HG03108 (cell line): Measurements from ENCODE around the gene ATF6B.

Experiments used
- ATAC-seq: cut with Tn5 transposase; IDR thresholded peaks from one replicate; pipeline ENCODE4 v1.9.1; 2021; ENCODE audit warnings: moderate library complexity; ENCODE audit not compliant: unreplicated experiment

Gene ATF6B

GRCh38 chr6:32127717-32128592, at the start of gene ATF6B:
ATF6B (minus strand) TSS chr6:32128246; CDS start chr6:32128207, 39 bp downstream.
- ATAC-seq = peak; percentile 84

GRCh38 chr6:32177183-32177787, 49.2 kb upstream of the ATF6B start:
- no peak for ATAC-seq

DNA sequence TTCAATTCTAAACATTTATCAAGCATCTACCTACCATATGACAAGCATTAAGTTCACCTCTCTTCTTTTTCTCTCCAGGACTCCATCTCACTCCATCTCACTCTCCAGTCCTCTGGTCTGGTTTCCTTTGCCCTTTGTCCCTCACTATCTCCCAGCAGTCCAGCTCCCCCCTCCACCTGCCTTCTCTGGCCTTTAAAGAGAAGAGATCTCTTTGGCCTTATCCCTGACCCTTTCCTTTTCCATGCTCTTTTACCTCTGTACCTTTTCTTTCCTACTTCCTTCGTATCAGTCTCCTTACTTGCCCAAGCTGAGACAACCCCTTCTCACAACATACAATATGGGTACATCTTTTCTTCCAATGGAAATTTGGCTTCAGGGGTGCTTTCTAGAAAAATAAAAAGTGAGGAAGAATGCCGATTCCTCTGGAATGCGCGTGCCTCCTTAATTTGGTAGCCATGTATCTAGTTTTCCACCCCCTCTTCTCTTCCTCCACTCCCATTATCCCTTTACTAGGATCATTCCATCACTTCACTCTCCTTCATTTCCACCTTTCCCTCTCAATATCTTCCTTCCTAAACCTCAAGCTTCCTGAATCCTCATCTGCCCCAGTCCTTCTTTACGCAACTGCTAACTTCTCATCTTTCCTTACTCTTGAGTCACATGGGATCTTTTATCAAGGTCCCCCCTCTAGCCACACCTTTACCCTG, 48.6 kb upstream of the ATF6B start:
- no peak for ATAC-seq

GRCh38 chr6:32175711-32176475, 47.8 kb upstream of the ATF6B start, which contains the start of gene AGPAT1:
AGPAT1 (minus strand) TSS chr6:32176084; CDS start chr6:32171496, 4,588 bp downstream.
- ATAC-seq = peak; percentile 40

DNA sequence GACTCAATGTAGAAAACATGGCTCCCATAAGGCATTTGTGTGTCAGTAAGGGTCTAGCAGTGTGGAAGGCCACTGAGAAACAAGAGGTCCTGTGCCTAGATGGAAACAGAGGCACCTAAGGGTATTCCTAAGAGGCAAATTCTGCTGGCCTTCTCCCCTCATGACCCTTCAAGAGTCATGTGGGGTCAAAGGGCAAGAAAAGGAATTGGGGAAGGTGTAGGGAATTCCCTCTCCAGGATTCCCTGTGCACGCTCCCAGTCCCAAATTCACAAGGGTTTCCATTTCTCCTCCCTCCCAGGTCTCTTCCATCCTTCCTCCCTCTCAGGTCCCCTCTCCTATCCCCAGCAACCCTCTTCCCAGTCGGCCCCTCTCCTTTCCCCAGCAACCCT, 47.3 kb upstream of the ATF6B start:
- no peak for ATAC-seq

DNA sequence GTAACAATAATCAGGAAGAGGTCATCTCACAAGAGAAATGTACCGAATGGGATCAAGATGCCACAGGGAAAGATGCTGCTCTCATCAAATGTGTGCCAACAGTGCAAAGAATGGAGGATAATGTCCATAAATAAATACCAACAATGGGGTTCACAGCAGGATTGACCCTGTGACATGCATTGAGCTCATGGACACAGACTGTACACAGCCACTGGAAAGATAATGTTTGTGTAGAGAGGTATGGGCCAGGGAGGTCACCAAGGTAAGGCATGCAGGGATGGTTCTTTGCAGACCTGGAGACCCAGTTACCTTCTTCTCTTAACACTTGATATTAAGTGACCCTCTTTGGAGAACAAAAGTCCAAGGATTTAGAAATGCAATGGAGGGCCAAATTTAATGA, 46.4 kb upstream of the ATF6B start:
- ATAC-seq = no peak

GRCh38 chr6:32173051-32173727, 45.1 kb upstream of the ATF6B start:
- ATAC-seq = no peak

- no peak for ATAC-seq
These were observed 43.2 kb upstream of the ATF6B start for GRCh38 chr6:32171234-32171633.

DNA sequence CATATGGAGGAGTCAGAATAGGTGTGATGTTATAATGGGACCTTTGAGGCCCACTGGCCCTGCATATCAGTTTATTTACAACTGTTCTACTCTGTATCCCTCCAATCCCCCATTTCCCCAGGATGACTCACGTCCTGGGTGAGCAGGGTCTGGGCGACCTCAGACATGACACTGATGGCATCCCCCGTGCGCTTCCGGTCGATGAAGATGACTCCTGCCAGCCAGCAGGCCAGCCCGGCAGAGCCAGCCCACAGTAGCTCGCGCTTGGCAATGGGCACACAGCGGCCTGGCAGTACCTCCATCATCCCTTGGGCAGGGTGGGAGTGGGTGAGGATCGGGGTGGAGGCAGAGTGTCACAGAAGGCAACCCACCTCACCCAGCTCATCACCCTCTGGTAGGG, 42.2 kb upstream of the ATF6B start:
- ATAC-seq = no peak

- no peak for ATAC-seq
These were observed 41.0 kb upstream of the ATF6B start for GRCh38 chr6:32168807-32169591.

DNA sequence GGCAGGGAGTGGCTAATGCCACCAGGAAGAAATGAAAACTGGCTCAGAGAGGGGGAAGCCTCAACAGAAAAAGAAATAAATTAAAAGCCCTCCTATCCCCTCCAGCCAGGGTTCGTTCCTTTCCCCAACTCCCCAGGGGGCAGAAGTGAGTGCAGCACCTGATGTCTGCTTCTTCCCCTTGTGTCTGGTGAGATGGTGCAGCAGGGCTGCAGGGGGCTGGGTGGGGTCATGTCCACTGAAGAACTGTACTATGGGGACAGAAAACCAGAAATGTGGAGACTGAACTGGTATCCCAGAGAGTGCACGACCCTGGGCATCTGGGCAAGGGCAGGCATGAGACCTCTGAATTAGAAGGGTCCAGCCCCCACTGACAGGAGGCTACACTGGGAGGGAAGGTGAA, 40.3 kb upstream of the ATF6B start:
- ATAC-seq = no peak

DNA sequence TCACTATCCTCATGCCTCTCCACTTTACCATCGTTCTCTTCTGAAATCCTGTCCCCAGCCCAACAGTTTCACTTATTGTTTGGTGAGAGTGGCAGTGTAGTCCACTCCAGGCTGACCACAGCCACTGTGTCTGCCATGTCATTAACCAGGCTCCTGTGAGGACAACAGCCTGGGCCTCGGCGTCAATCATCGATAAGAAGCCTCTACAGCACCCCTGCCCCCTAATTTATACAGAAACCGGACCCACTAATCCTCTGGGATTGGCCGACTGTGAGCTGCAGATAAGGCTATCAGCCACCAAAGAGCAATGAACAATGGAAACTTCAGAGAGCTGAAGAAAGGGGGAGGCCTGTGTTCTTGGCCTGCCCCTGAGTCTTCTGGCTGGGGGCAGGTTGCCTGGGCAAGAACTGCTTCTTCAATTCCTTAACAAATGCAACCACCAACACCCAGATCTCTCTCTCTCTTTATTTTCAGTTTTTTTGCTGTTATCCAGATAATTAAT, 39.8 kb upstream of the ATF6B start:
- ATAC-seq = no peak

- no peak for ATAC-seq
These were observed 39.2 kb upstream of the ATF6B start for GRCh38 chr6:32167154-32167760.

DNA sequence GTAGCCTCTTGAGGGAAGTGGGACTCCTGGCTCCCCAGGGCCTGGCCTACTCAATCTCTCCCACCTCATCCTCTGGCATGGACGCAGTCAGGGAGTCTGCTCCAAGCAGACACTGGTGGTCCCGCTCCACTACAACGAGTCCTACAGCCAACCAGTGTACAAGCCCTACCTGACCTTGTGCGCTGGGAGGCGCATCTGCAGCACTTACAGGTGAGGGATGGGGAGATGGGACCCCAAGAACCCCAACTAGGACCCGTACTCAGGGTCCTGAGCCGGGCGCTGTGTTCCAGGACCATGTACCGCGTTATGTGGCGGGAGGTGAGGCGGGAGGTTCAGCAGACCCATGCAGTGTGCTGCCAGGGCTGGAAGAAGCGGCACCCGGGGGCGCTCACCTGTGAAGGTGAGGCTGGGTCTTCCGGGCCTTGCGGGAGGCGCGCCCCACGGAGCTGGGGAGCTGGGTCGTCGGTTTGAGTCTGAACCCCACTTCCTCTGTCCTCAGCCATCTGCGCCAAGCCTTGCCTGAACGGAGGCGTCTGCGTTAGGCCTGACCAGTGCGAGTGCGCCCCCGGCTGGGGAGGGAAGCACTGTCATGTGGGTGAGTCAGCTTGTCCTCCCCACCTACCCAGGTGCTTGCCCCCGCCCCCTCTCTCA, 38.5 kb upstream of the ATF6B start:
- ATAC-seq = no peak

GRCh38 chr6:32164295-32164694, 36.2 kb upstream of the ATF6B start, which contains the start of gene EGFL8:
EGFL8 (plus strand) TSS chr6:32164595; CDS start chr6:32166166, 1,571 bp downstream.
- ATAC-seq = no peak

DNA sequence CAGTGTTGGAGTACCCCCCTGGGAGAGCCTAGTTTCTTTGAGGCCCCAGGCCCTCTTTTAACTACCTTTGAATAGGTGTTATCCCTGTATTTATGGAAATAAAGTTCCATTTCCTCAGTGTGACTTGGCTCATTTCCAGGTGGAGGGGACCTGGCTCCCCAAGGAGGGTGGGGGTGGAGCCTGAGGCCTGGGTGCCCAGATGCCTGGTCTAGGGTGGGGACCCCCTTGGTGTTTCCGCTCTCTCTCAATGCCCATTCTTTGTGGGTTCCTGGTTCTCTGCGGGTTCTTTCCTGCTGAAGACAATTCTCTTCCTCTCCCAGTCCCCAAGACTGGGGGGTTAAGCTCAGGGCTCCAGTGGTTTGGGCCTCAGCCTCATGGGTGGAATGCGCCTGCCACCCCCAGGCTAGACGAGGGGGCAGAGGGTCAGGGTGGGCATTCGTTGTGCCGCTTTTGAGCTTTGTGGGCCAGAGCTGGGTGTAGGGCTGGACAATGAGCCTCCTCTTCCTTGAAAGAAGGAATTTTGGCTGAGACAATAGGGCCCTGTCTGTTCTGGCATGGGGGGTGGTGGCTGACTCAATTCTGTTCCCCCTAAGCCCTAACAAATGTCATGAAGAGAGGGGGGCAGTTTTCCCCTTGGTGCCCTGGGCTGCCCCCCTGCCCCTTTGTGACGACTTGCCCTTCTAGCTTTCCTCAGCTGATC, 35.7 kb upstream of the ATF6B start:
- ATAC-seq = no peak

DNA sequence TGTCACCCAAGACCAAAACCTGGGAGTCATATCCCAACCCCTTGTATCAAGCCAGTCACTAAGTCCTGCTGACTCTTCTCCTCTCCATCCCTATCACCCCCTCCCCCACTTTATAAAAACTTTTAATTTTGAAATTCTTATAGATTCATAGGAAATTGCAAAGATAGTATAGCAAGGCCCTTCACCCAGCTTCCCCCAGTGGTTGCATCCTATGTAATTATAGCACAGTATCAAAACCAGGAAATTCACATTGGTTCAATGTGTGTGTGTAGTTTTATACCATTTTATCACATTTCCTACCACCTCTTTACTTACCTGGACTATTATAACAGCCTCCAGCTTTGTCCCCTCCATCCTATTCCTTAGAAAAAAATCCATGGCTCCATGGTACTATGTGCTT, 30.0 kb upstream of the ATF6B start:
- no peak for ATAC-seq

GRCh38 chr6:32156891-32157290, 28.8 kb upstream of the ATF6B start:
- ATAC-seq = no peak
